ENCODE data around the gene HERPUD1.

The HERPUD1 gene

GRCh38 chr16:56945847-56946527 is 14.0 kb downstream of the HERPUD1 start:
- Histone ChIP-seq H3K4me1 (ENCODE audit: insufficient read depth, low read length, poor library complexity, severe bottlenecking) (no peaks in the 10 kb centered on the region), H3K4me2 (ENCODE audit: low read depth, low read length, poor library complexity, severe bottlenecking) (no peak overlapping the region), H3K9me2 (replicated peaks; ENCODE audit: low read depth, low read length) (no peaks in the 10 kb centered on the region), H3K79me2 (ENCODE audit: insufficient read depth, low read length) (no peaks in the 10 kb centered on the region), H3K9ac (ENCODE audit: low read depth, low read length, poor library complexity, severe bottlenecking) (no peak overlapping the region), H4K20me1 (ENCODE audit: insufficient read depth, low read length, poor library complexity, severe bottlenecking) (no peaks in the 10 kb centered on the region), H3K9me3 (ENCODE audit: insufficient read depth, low read depth, low read length) (no peaks in the 10 kb centered on the region), H3F3A (ENCODE audit: low read depth) (no peaks in the 10 kb centered on the region), H2AFZ (ENCODE audit: low read length) (no peak overlapping the region), H3K27me3 (ENCODE audit: insufficient read depth, low read length, poor library complexity, severe bottlenecking) (no peaks in the 10 kb centered on the region), H3K4me3 (ENCODE audit: low read length, poor library complexity, severe bottlenecking) (no peak overlapping the region), H3K36me3 (ENCODE audit: insufficient read depth, low read length) (peaks cover 44% of the 10 kb centered on the region)
- TF ChIP-seq, protein P1, sequence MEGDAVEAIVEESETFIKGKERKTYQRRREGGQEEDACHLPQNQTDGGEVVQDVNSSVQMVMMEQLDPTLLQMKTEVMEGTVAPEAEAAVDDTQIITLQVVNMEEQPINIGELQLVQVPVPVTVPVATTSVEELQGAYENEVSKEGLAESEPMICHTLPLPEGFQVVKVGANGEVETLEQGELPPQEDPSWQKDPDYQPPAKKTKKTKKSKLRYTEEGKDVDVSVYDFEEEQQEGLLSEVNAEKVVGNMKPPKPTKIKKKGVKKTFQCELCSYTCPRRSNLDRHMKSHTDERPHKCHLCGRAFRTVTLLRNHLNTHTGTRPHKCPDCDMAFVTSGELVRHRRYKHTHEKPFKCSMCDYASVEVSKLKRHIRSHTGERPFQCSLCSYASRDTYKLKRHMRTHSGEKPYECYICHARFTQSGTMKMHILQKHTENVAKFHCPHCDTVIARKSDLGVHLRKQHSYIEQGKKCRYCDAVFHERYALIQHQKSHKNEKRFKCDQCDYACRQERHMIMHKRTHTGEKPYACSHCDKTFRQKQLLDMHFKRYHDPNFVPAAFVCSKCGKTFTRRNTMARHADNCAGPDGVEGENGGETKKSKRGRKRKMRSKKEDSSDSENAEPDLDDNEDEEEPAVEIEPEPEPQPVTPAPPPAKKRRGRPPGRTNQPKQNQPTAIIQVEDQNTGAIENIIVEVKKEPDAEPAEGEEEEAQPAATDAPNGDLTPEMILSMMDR (conservative IDR thresholded peaks at IDR 0.05; ENCODE audit: low read length), result no peak
- no peak for TF ChIP-seq EZH2phosphoT487 (IDR thresholded peaks at IDR 0.05; ENCODE audit: borderline replicate concordance)

DNA sequence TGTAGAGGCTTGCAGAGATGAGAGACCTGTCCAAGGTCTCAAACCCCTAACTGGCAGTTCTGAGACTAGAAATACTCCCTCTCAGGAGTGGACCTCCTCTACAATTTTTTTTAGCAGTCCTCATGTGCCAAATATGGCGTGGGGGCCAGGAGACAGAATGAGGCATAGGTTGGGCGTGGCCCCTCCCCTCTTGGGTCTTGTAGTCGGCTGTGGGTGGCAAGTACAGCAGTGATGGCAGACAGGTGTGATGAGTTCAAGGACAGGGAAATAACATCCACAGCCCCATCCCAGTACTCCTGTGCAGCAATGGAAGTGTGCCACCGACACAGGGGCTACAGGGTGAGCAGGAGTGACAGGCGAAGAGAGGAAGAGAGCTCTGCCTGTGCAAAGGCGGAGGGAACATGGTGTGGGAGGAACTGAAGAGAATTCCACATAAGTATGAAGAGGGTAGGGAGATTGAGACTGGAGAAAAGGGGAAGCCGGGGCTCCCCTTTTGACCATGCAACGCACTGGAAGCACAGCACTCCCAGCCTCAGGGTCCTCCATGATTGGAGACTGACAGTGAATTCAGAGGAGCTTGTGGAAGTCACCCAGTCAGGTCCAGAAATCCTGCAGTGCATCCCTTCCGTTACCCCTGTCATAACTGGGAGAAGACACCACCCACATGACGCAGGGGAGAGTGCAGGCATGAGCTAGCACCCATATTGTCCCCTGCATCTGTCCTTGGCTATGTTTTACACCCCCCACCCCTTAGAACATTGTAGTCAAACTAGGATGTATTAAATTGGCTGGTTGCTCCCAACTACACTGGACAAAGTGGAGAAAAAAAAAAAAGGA is 15.0 kb downstream of the HERPUD1 start:
- no peaks in the 10 kb centered on the region for H4K20me1 ChIP-seq (ENCODE audit: insufficient read depth, low read length, poor library complexity, severe bottlenecking)
- no peak for TF ChIP-seq EZH2phosphoT487 (IDR thresholded peaks at IDR 0.05; ENCODE audit: borderline replicate concordance)
- TF ChIP-seq, protein P1 (conservative IDR thresholded peaks at IDR 0.05; ENCODE audit: low read length), result no peak
- H3K4me3 ChIP-seq (ENCODE audit: low read length, poor library complexity, severe bottlenecking), result no peak overlapping the region
- H3K9me2 ChIP-seq (replicated peaks; ENCODE audit: low read depth, low read length), result no peaks in the 10 kb centered on the region
- no peaks in the 10 kb centered on the region for H3K9me3 ChIP-seq (ENCODE audit: insufficient read depth, low read depth, low read length)
- no peak overlapping the region for H2AFZ ChIP-seq (ENCODE audit: low read length)
- H3K4me1 ChIP-seq (ENCODE audit: insufficient read depth, low read length, poor library complexity, severe bottlenecking), result no peaks in the 10 kb centered on the region
- no peak overlapping the region for H3K9ac ChIP-seq (ENCODE audit: low read depth, low read length, poor library complexity, severe bottlenecking)
- H3K27me3 ChIP-seq (ENCODE audit: insufficient read depth, low read length, poor library complexity, severe bottlenecking), result no peaks in the 10 kb centered on the region
- H3K36me3 ChIP-seq (ENCODE audit: insufficient read depth, low read length), result peaks cover 35% of the 10 kb centered on the region
- H3F3A ChIP-seq (ENCODE audit: low read depth), result no peaks in the 10 kb centered on the region
- H3K79me2 ChIP-seq (ENCODE audit: insufficient read depth, low read length), result no peaks in the 10 kb centered on the region
- H3K4me2 ChIP-seq (ENCODE audit: low read depth, low read length, poor library complexity, severe bottlenecking), result no peak overlapping the region

- no peaks in the 10 kb centered on the region for H3K9me2 ChIP-seq (replicated peaks; ENCODE audit: low read depth, low read length)
- H3K4me3 ChIP-seq (ENCODE audit: low read length, poor library complexity, severe bottlenecking), result no peak overlapping the region
- no peaks in the 10 kb centered on the region for H3F3A ChIP-seq (ENCODE audit: low read depth)
- H3K27me3 ChIP-seq (ENCODE audit: insufficient read depth, low read length, poor library complexity, severe bottlenecking), result no peaks in the 10 kb centered on the region
- no peak for TF ChIP-seq EZH2phosphoT487 (IDR thresholded peaks at IDR 0.05; ENCODE audit: borderline replicate concordance)
- TF ChIP-seq, protein P1 (conservative IDR thresholded peaks at IDR 0.05; ENCODE audit: low read length), result no peak
- no peak overlapping the region for H2AFZ ChIP-seq (ENCODE audit: low read length)
- peaks cover 28% of the 10 kb centered on the region for H3K36me3 ChIP-seq (ENCODE audit: insufficient read depth, low read length)
- no peaks in the 10 kb centered on the region for H3K4me1 ChIP-seq (ENCODE audit: insufficient read depth, low read length, poor library complexity, severe bottlenecking)
- no peak overlapping the region for H3K4me2 ChIP-seq (ENCODE audit: low read depth, low read length, poor library complexity, severe bottlenecking)
- H3K79me2 ChIP-seq (ENCODE audit: insufficient read depth, low read length), result no peaks in the 10 kb centered on the region
- no peaks in the 10 kb centered on the region for H3K9me3 ChIP-seq (ENCODE audit: insufficient read depth, low read depth, low read length)
- no peaks in the 10 kb centered on the region for H4K20me1 ChIP-seq (ENCODE audit: insufficient read depth, low read length, poor library complexity, severe bottlenecking)
- H3K9ac ChIP-seq (ENCODE audit: low read depth, low read length, poor library complexity, severe bottlenecking), result no peak overlapping the region
Observed at GRCh38 chr16:56947604-56947995, 15.7 kb downstream of the HERPUD1 start.
